GM06990 (cell line): ENCODE data around the gene C1QA.

Source experiments
- DNase-seq: peaks from one replicate; pipeline ENCODE4 v3.0.0-alpha.2; 2011; ENCODE audit not compliant: insufficient read length; ENCODE audit errors: extremely low read depth
- H3K27me3 ChIP-seq: replicated peaks from 2 replicates; pipeline ENCODE4 v1.6.0; 2011; ENCODE audit warnings: low read length; ENCODE audit not compliant: control insufficient read depth, insufficient read depth
- H3K36me3 ChIP-seq: 2 replicates; pipeline ENCODE4 v1.5.1; 2011; ENCODE audit warnings: low read length; ENCODE audit not compliant: control insufficient read depth, insufficient read depth
- H3K4me3 ChIP-seq: replicated peaks from 2 replicates; pipeline ENCODE4 v1.5.1; 2011; ENCODE audit warnings: low read depth, mild to moderate bottlenecking, control low read depth, low read length
- TF ChIP-seq, protein P1 (sequence below): IDR thresholded peaks from 2 replicates; pipeline ENCODE4 v1.5.1; 2011; ENCODE audit warnings: low read length, control low read depth, mild to moderate bottlenecking, inconsistent platforms; ENCODE audit not compliant: insufficient read depth, poor library complexity, severe bottlenecking

C1QA gene

DNA sequence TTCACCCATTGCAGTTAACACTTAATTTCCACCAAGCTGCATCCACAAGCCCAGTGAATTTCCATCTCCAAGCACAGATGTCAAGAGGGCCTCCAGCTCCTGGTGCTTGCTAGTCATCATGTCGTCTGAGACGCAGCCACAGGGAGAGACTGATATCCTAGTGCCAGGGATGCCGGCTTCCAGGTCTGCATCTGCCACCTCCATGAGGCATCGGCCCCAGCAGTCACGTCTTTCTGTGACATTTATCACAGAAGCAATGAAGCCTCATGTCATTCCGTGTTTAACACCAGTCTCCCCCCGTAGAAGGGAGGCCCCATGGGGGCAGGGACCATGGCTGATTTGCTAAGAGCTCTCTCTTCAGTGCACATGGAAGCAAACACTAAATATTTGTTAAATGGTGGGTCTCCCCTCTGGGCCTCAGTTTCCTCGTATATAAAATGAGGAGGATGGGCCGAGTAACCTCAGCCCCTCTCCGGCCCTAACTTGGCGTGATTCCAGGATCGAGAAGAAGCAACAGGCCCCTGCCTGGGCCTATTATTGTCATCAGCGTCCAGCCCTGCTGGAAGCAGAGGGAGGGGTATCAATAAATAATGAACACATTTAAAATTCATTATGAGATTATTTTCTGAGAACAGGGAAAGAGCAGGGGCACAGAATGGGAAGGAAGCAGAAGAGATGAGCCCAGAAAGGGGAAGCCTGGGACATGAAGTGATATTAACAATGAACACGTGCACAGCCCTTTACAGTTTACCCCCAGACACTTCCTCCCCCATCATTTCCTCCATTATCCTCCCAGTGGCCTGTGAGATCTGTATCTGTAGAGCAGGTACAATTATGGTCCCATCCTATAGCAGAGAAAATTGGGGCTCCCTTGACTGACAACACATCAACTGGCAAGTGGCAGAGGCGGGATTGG lies 15.8 kb downstream of the C1QA start:
- no peak overlapping the region for H3K4me3 ChIP-seq
- DNase-seq = no peak
- no peaks in the 10 kb centered on the region for H3K36me3 ChIP-seq
- no peaks in the 10 kb centered on the region; the same call in none of the 2 replicates for H3K27me3 ChIP-seq
- TF ChIP-seq, protein P1, sequence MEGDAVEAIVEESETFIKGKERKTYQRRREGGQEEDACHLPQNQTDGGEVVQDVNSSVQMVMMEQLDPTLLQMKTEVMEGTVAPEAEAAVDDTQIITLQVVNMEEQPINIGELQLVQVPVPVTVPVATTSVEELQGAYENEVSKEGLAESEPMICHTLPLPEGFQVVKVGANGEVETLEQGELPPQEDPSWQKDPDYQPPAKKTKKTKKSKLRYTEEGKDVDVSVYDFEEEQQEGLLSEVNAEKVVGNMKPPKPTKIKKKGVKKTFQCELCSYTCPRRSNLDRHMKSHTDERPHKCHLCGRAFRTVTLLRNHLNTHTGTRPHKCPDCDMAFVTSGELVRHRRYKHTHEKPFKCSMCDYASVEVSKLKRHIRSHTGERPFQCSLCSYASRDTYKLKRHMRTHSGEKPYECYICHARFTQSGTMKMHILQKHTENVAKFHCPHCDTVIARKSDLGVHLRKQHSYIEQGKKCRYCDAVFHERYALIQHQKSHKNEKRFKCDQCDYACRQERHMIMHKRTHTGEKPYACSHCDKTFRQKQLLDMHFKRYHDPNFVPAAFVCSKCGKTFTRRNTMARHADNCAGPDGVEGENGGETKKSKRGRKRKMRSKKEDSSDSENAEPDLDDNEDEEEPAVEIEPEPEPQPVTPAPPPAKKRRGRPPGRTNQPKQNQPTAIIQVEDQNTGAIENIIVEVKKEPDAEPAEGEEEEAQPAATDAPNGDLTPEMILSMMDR = no peak

DNA sequence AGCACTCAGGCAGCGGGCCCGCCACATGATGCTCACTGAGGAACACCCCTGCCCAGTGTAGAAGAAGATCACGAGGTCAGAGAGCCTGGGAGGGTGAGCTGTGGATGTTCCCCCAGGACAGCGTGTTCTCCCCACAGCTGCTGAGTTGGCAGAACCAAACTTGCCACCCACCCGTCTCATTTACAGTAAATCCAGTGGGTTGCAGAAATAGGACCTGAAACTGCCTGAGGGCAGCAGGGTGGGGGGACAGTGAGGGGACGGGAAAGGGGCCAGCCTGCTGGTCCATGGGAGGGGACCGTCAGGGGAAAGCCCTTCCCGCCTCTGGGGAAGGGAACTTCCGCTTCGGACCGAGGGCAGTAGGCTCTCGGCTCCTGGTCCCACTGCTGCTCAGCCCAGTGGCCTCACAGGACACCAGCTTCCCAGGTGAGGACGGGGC lies 16.5 kb downstream of the C1QA start, which contains the start of gene C1QB:
C1QB (plus strand) TSS at position 356 of the 436 bp plus-strand sequence. CDS start 6,227 bp downstream, outside the sequence.
- DNase-seq = no peak
- Histone ChIP-seq H3K27me3 (no peaks in the 10 kb centered on the region; the same call in none of the 2 replicates), H3K36me3 (no peaks in the 10 kb centered on the region), H3K4me3 (no peak within 1 kb of the TSS)
- TF ChIP-seq, protein P1 = no peak

DNA sequence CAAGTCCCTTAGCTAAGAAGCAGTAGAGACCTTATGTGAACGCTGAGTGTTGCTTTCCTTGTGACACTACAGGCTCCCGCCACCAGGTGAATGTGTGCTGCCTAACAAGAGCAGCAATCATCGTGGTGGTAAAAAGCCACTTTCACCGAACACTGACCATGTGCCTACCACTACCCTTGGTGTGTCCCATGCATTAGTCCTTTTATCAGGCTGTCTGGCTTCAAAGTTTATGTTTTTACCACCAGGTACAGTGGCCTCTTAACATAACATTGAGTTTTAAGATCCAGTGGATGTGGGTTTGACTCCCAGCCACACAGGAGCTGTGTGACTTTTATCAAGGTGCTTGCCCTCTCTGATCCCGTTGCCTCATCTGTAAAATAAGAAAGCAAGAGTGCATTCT lies 18.3 kb downstream of the C1QA start:
- Histone ChIP-seq H3K4me3 (no peak overlapping the region), H3K36me3 (no peaks in the 10 kb centered on the region), H3K27me3 (no peaks in the 10 kb centered on the region; the same call in none of the 2 replicates)
- no peak for DNase-seq
- TF ChIP-seq, protein P1 = no peak

DNA sequence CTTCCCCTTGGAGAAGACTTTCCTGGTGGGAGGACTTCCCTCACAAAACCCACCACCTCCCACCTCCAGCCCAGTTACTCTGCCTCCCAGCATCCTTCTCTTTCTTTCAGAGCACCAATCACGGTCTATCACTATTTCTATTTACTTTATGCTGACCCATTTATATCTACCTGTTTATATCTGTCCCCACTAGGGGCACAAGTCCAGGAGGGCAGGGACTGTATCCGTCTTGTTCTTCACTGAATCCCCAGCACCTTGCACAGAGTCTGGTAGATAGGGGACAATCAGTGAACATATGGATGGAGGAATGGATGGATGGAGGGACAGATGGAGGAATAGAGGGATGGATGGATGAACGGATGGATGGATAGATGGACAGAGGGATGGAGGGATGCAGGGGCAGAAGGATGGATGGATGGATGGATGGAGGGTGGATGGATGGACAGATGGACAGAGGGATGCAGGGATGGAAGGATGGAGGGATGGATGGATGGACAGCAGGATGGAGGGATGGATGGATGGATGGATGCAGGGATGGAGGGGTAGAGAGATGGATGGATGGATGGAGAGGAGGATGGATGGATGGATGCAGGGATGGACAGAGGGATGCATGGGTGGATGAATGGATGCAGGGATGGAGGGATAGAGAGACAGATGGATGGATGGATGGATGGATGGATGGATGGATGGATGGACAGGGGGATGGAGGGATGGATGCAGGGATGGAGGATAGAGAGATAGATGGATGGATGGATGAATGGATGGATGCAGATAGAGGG lies 22.1 kb downstream of the C1QA start:
- Histone ChIP-seq H3K4me3 (no peak overlapping the region), H3K27me3 (no peaks in the 10 kb centered on the region; the same call in 1 of the 2 replicates), H3K36me3 (no peaks in the 10 kb centered on the region)
- TF ChIP-seq, protein P1 = peak; percentile 33
- no peak for DNase-seq

DNA sequence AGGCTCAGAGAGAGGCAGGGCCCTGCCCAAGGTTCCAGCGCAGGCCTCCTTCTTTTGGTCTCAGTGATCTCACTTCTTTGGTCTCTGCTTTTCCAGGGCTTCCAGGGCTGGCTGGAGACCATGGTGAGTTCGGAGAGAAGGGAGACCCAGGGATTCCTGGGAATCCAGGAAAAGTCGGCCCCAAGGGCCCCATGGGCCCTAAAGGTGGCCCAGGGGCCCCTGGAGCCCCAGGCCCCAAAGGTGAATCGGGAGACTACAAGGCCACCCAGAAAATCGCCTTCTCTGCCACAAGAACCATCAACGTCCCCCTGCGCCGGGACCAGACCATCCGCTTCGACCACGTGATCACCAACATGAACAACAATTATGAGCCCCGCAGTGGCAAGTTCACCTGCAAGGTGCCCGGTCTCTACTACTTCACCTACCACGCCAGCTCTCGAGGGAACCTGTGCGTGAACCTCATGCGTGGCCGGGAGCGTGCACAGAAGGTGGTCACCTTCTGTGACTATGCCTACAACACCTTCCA lies 24.4 kb downstream of the C1QA start:
- Histone ChIP-seq H3K27me3 (no peaks in the 10 kb centered on the region), H3K36me3 (no peaks in the 10 kb centered on the region)
- no peak for DNase-seq

More for the DNA sequence above, 24.4 kb downstream of the C1QA start:
- no peak overlapping the region for H3K4me3 ChIP-seq
- TF ChIP-seq, protein P1 = no peak
